ENCODE data around the gene PHB1. TPM values are rescaled to one million over a fixed set of nuclear protein-coding genes. Genes with fewer than 3 reads are reported as not detected.

The PHB1 gene
- total and polyA plus RNA-seq, 2 experiments from 2014 or later: 194 to 211 TPM

DNA sequence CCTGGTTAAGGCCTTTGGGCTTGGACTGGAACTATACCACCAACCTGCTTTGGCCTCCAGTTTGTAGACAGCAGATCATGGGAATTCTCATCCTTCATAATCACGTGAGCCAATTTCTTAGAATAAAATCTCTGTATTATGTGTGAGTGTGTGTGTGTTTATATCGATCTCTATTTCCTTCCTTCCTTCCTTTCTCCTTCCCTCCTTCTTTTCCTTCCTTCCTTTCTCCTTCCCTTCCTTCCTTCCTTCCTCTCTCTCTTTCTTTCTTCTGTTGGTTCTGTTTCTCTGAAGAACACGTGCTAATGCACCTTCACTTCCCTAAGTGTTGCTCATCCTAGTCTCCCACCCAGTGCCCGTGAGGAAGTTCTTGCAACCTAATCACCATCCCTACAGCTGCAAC lies 35.5 kb upstream of the PHB1 start:
- Histone ChIP-seq H3K4me3 (no peak overlapping the region), H3K79me2 (replicated peaks; ENCODE audit: insufficient read depth) (no peaks in the 10 kb centered on the region), H3K4me2 (no peak overlapping the region), H3K9me2 (ENCODE audit: insufficient read depth) (no peaks in the 10 kb centered on the region; the same call in 1 of the 2 replicates), H3K27me3 (ENCODE audit: insufficient read depth) (no peaks in the 10 kb centered on the region), H3K4me1 (ENCODE audit: insufficient read depth) (no peaks in the 10 kb centered on the region; the same call in 1 of the 2 replicates), H3F3A (replicated peaks; ENCODE audit: low read depth) (no peaks in the 10 kb centered on the region), H2AFZ (no peak overlapping the region), H4K20me1 (replicated peaks; ENCODE audit: insufficient read depth) (no peaks in the 10 kb centered on the region), H3K27ac (ENCODE audit: low read depth) (no peak overlapping the region), H3K36me3 (ENCODE audit: insufficient read depth) (no peaks in the 10 kb centered on the region)
- H3K27me3 Mint-ChIP-seq (ENCODE audit: insufficient read depth, low read depth, poor library complexity): peaks cover 18% of the 10 kb centered on the region
- no peaks in the 10 kb centered on the region for H3K9me3 Mint-ChIP-seq
- H3K4me3 Mint-ChIP-seq: no peak overlapping the region
- DNase-seq (ENCODE audit: low spot score) (no peak), ATAC-seq (no peak)
- H3K27ac Mint-ChIP-seq: no peak overlapping the region
- no peaks in the 10 kb centered on the region for H3K36me3 Mint-ChIP-seq (ENCODE audit: low read depth)
- peaks cover 10% of the 10 kb centered on the region; the same call in 2 of the 3 replicates for H3K4me1 Mint-ChIP-seq
- no peak for TF ChIP-seq ZNF331 (CRISPR knock-in tag; IDR thresholded peaks at IDR 0.05; ENCODE audit: low read depth)
- no peak for TF ChIP-seq NANOG (IDR thresholded peaks at IDR 0.05; ENCODE audit: borderline replicate concordance)
- no peak for TF ChIP-seq EZH2 (IDR thresholded peaks at IDR 0.05; ENCODE audit: low read depth, unreplicated experiment)

GRCh38 chr17:49447628-49448302 lies 33.1 kb upstream of the PHB1 start:
- no peak overlapping the region for H3K4me3 ChIP-seq
- H3K9me3 Mint-ChIP-seq: no peaks in the 10 kb centered on the region

More at GRCh38 chr17:49447628-49448302, 33.1 kb upstream of the PHB1 start:
- no peak overlapping the region for H2AFZ ChIP-seq
- H3K27ac ChIP-seq (ENCODE audit: low read depth): no peak overlapping the region
- ATAC-seq (peak; percentile 49), DNase-seq (ENCODE audit: low spot score) (no peak)
- no peak overlapping the region for H3K4me2 ChIP-seq
- Mint-ChIP-seq H3K36me3 (ENCODE audit: low read depth) (no peaks in the 10 kb centered on the region), H3K27me3 (ENCODE audit: insufficient read depth, low read depth, poor library complexity) (peaks cover 16% of the 10 kb centered on the region), H3K27ac (no peak overlapping the region), H3K4me1 (peaks cover 5% of the 10 kb centered on the region; the same call in 2 of the 3 replicates), H3K4me3 (no peak overlapping the region)
- no peaks in the 10 kb centered on the region; the same call in 1 of the 2 replicates for H3K9me2 ChIP-seq (ENCODE audit: insufficient read depth)
- H3K79me2 ChIP-seq (replicated peaks; ENCODE audit: insufficient read depth): no peaks in the 10 kb centered on the region
- no peaks in the 10 kb centered on the region; the same call in 1 of the 2 replicates for H3K4me1 ChIP-seq (ENCODE audit: insufficient read depth)
- TF ChIP-seq, protein P1, sequence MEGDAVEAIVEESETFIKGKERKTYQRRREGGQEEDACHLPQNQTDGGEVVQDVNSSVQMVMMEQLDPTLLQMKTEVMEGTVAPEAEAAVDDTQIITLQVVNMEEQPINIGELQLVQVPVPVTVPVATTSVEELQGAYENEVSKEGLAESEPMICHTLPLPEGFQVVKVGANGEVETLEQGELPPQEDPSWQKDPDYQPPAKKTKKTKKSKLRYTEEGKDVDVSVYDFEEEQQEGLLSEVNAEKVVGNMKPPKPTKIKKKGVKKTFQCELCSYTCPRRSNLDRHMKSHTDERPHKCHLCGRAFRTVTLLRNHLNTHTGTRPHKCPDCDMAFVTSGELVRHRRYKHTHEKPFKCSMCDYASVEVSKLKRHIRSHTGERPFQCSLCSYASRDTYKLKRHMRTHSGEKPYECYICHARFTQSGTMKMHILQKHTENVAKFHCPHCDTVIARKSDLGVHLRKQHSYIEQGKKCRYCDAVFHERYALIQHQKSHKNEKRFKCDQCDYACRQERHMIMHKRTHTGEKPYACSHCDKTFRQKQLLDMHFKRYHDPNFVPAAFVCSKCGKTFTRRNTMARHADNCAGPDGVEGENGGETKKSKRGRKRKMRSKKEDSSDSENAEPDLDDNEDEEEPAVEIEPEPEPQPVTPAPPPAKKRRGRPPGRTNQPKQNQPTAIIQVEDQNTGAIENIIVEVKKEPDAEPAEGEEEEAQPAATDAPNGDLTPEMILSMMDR (conservative IDR thresholded peaks at IDR 0.05; ENCODE audit: low read depth in 2 of 2): peak; percentile 29 to 47; a peak in 2 of 4 replicates
- no peak for TF ChIP-seq ETS1 (IDR thresholded peaks at IDR 0.05)
- H3K27me3 ChIP-seq (ENCODE audit: insufficient read depth): no peaks in the 10 kb centered on the region
- H3K36me3 ChIP-seq (ENCODE audit: insufficient read depth): no peaks in the 10 kb centered on the region
- H4K20me1 ChIP-seq (replicated peaks; ENCODE audit: insufficient read depth): no peaks in the 10 kb centered on the region
- H3F3A ChIP-seq (replicated peaks; ENCODE audit: low read depth): no peaks in the 10 kb centered on the region

Data from GM23338 (cell line).